H9 (cell line): ENCODE data around the gene HEG1. TPM values are rescaled to one million over a fixed set of nuclear protein-coding genes. Genes with fewer than 3 reads are reported as not detected.
A peak's percentile ranks its signal among the peaks of the same experiment; 100 is the strongest.

Source experiments
- DNase-seq: peaks from one replicate; pipeline ENCODE4 v3.0.0-alpha.2; 2017
- H2AFZ ChIP-seq: one replicate; pipeline ENCODE4 v1.6.1; 2013; ENCODE audit warnings: mild to moderate bottlenecking, low read length, control low read depth, moderate library complexity
- H2AK5ac ChIP-seq: 2 replicates; pipeline ENCODE4 v1.6.1; 2013; ENCODE audit warnings: low read length, control low read depth, mixed read lengths; ENCODE audit not compliant: insufficient read length
- H2BK120ac ChIP-seq: one replicate; pipeline ENCODE4 v1.6.1; 2013; ENCODE audit warnings: low read depth, mild to moderate bottlenecking, low read length, control low read depth, inconsistent platforms; ENCODE audit not compliant: poor library complexity, severe bottlenecking
- H2BK12ac ChIP-seq: 2 replicates; pipeline ENCODE4 v1.6.1; 2013; ENCODE audit warnings: low read length, control low read depth, mixed read lengths, low read depth; ENCODE audit not compliant: insufficient read length
- H2BK15ac ChIP-seq: 2 replicates; pipeline ENCODE4 v1.6.1; 2013; ENCODE audit warnings: low read depth, low read length, control low read depth
- H2BK20ac ChIP-seq: one replicate; pipeline ENCODE4 v1.6.1; 2013; ENCODE audit warnings: low read depth, mild to moderate bottlenecking, low read length, control low read depth, inconsistent platforms; ENCODE audit not compliant: poor library complexity, severe bottlenecking
- H2BK5ac ChIP-seq: 2 replicates; pipeline ENCODE4 v1.6.1; 2013; ENCODE audit warnings: low read length, control low read depth, mixed read lengths; ENCODE audit not compliant: insufficient read length
- H3K14ac ChIP-seq: 2 replicates; pipeline ENCODE4 v1.6.1; 2013; ENCODE audit warnings: low read length, control low read depth; ENCODE audit not compliant: insufficient read depth
- H3K18ac ChIP-seq: 2 replicates; pipeline ENCODE4 v1.6.1; 2013; ENCODE audit warnings: low read depth, mild to moderate bottlenecking, mixed read lengths, low read length, control low read depth; ENCODE audit not compliant: insufficient read length
- H3K23ac ChIP-seq: 2 replicates; pipeline ENCODE4 v1.6.1; 2013; ENCODE audit warnings: low read length, control low read depth, mixed read lengths, low read depth; ENCODE audit not compliant: insufficient read length
- H3K23me2 ChIP-seq: 2 replicates; pipeline ENCODE4 v1.6.1; 2013; ENCODE audit warnings: low read depth, mild to moderate bottlenecking, mixed read lengths, low read length, control low read depth; ENCODE audit not compliant: insufficient read length, poor library complexity, severe bottlenecking
- H3K27ac ChIP-seq: 2 replicates; pipeline ENCODE4 v1.5.1; 2013; ENCODE audit warnings: low read length, control low read depth, mixed read lengths, low read depth; ENCODE audit not compliant: insufficient read length
- H3K27me3 ChIP-seq: 2 replicates; pipeline ENCODE4 v1.6.1; 2013; ENCODE audit warnings: low read length, control low read depth, inconsistent platforms; ENCODE audit not compliant: insufficient read depth
- H3K4ac ChIP-seq: 2 replicates; pipeline ENCODE4 v1.6.1; 2013; ENCODE audit warnings: low read depth, mild to moderate bottlenecking, control low read depth, inconsistent platforms, low read length, moderate library complexity
- H3K4me1 ChIP-seq: 2 replicates; pipeline ENCODE4 v1.6.1; 2013; ENCODE audit warnings: low read length, control low read depth, inconsistent platforms; ENCODE audit not compliant: insufficient read depth
- H3K4me2 ChIP-seq: 2 replicates; pipeline ENCODE4 v1.6.1; 2013; ENCODE audit warnings: low read length, control low read depth, mixed read lengths; ENCODE audit not compliant: insufficient read length, insufficient read depth
- H3K56ac ChIP-seq: 2 replicates; pipeline ENCODE4 v1.6.1; 2013; ENCODE audit warnings: low read depth, mild to moderate bottlenecking, mixed read lengths, low read length, control low read depth; ENCODE audit not compliant: insufficient read length
- H3K79me1 ChIP-seq: 2 replicates; pipeline ENCODE4 v1.6.1; 2013; ENCODE audit warnings: low read depth, mild to moderate bottlenecking, moderate library complexity, low read length, control low read depth, inconsistent platforms; ENCODE audit not compliant: insufficient read depth, poor library complexity, severe bottlenecking
- H3K79me2 ChIP-seq: 2 replicates; pipeline ENCODE4 v1.6.1; 2013; ENCODE audit warnings: low read length, control low read depth, inconsistent platforms; ENCODE audit not compliant: insufficient read depth
- H3K9ac ChIP-seq: 2 replicates; pipeline ENCODE4 v1.6.1; 2013; ENCODE audit warnings: low read length, control low read depth, mixed read lengths; ENCODE audit not compliant: insufficient read length; ENCODE audit errors: extremely low read depth
- H3K9me3 ChIP-seq: one replicate; pipeline ENCODE4 v1.6.1; 2013; ENCODE audit warnings: low read depth, low read length, inconsistent platforms; ENCODE audit not compliant: control insufficient read depth
- H3T11ph ChIP-seq: one replicate; pipeline ENCODE4 v1.6.1; 2013; ENCODE audit warnings: mild to moderate bottlenecking, low read length, control low read depth, inconsistent platforms
- H4K20me1 ChIP-seq: one replicate; pipeline ENCODE4 v1.6.1; 2013; ENCODE audit not compliant: control insufficient read depth, insufficient read length, insufficient read depth
- H4K5ac ChIP-seq: 2 replicates; pipeline ENCODE4 v1.6.1; 2013; ENCODE audit warnings: low read depth, mild to moderate bottlenecking, mixed read lengths, low read length, control low read depth; ENCODE audit not compliant: insufficient read length
- H4K8ac ChIP-seq: replicated peaks from 2 replicates; pipeline ENCODE4 v1.6.1; 2013; ENCODE audit warnings: low read length, control low read depth, mixed read lengths, low read depth; ENCODE audit not compliant: insufficient read length
- H4K91ac ChIP-seq: 2 replicates; pipeline ENCODE4 v1.6.1; 2013; ENCODE audit warnings: low read depth, mild to moderate bottlenecking, moderate library complexity, mixed read lengths, low read length, control low read depth; ENCODE audit not compliant: insufficient read length
- H3K27ac Mint-ChIP-seq, 3 experiments: 2 replicates in 2 of 3; 3 replicates in 1 of 3; pipeline ENCODE4 v1.8.0; 2020 to 2021; ENCODE audit warnings: mixed read lengths in 3 of 3, mild to moderate bottlenecking in 1 of 3, moderate library complexity in 1 of 3
- H3K27me3 Mint-ChIP-seq: 2 replicates; pipeline ENCODE4 v1.8.0; 2021; ENCODE audit warnings: low read depth, mild to moderate bottlenecking, moderate library complexity, mixed read lengths
- H3K36me3 Mint-ChIP-seq, 3 experiments: 2 replicates in 2 of 3; 3 replicates in 1 of 3; pipeline ENCODE4 v1.8.0; 2020 to 2021; ENCODE audit warnings: low read depth in 3 of 3, mixed read lengths in 3 of 3; ENCODE audit not compliant: insufficient read depth in 1 of 3
- H3K4me1 Mint-ChIP-seq, 2 experiments: 2 replicates each; pipeline ENCODE4 v1.8.0; 2020; ENCODE audit warnings: mixed read lengths in 2 of 2
- H3K4me3 Mint-ChIP-seq, 2 experiments: 2 replicates in 1 of 2; 3 replicates in 1 of 2; pipeline ENCODE4 v1.8.0; 2020 to 2021; ENCODE audit warnings: mild to moderate bottlenecking in 2 of 2, mixed read lengths in 2 of 2, moderate library complexity in 1 of 2
- H3K9me3 Mint-ChIP-seq, 2 experiments: 2 replicates in 1 of 2; 3 replicates in 1 of 2; pipeline ENCODE4 v1.8.0; 2020; ENCODE audit warnings: mild to moderate bottlenecking in 2 of 2, mixed read lengths in 2 of 2, moderate library complexity in 1 of 2
- WGBS: extraction: QIAGEN DNeasy Blood & Tissue Kit; methylation state at CpG from one replicate; pipeline ENCODE4 v1.1.7; 2013; ENCODE audit warnings: missing lambda C conversion rate, low lambda C conversion rate, mixed read lengths; ENCODE audit not compliant: insufficient read length; ENCODE audit errors: extremely low coverage; 5-methylcytosine and 5-hydroxymethylcytosine counted together
- total RNA-seq: library from RNA; stranded (reverse); gene quantifications from 2 replicates; pipeline ENCODE4 v1.2.1, GENCODE V29; 2021
- TF ChIP-seq, protein P1 (sequence below): fragments of 200-600 bp; sonication (generic); conservative IDR thresholded peaks from 3 replicates; pipeline ENCODE4 v1.8.0; 2021; ENCODE audit warnings: antibody characterized with exemption, mild to moderate bottlenecking

Gene HEG1
- total RNA-seq, 1 experiment from 2014 or later: 10.3 TPM

DNA sequence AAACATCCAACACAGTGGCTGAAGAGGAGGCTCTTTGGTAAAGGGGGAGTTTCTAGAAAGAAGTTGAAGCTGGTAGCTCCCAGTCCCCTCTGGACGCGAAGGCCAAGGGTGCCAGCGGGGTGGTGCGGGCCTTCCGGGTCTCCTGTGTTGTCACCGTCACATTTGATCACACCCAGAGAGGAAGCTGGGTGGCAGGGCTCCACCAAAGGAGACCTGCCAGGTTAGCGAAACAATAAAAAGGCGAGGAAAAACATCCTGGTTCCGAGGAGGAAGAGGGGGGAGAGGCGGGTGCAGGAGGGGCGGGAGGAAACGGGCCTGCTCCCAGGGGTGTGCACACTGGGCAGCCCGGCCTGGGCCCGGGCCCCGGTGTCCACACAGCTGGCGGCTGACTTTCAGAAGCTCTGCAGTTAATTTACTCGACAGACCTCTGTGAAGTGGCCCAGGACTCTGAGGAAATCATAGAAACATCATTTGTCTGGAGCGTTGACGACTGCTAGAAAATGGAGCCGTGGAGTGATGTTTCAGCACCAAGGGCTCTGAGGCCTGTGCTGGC is 12.1 kb downstream of the HEG1 start:
- Histone ChIP-seq H2AFZ (no peak overlapping the region), H3K4me2 (no peak overlapping the region), H3K79me2 (no peaks in the 10 kb centered on the region; the same call in 1 of the 2 replicates), H2BK15ac (no peak overlapping the region), H3K23ac (no peak overlapping the region), H4K8ac (no peak overlapping the region), H3K14ac (no peak overlapping the region), H4K5ac (no peak overlapping the region), H3K79me1 (no peaks in the 10 kb centered on the region), H3K18ac (no peak overlapping the region), H3K56ac (no peak overlapping the region), H3K27me3 (no peaks in the 10 kb centered on the region), H3K27ac (no peak overlapping the region), H3K9ac (no peak overlapping the region), H2BK120ac (no peak overlapping the region), H3K4me1 (peaks cover 4% of the 10 kb centered on the region; the same call in 1 of the 2 replicates), H4K91ac (no peak overlapping the region), H3K9me3 (no peaks in the 10 kb centered on the region), H2BK5ac (no peak overlapping the region), H4K20me1 (no peaks in the 10 kb centered on the region), H2BK12ac (no peak overlapping the region), H2AK5ac (no peak overlapping the region), H3K23me2 (no peaks in the 10 kb centered on the region), H3K4ac (no peak overlapping the region), H2BK20ac (no peak overlapping the region), H3T11ph (no peak overlapping the region)
- no peak for DNase-seq
- WGBS: no CpG with 5 or more reads among the region's 20 CpGs
- no peak overlapping the region for H3K4me3 Mint-ChIP-seq
- TF ChIP-seq, protein P1, sequence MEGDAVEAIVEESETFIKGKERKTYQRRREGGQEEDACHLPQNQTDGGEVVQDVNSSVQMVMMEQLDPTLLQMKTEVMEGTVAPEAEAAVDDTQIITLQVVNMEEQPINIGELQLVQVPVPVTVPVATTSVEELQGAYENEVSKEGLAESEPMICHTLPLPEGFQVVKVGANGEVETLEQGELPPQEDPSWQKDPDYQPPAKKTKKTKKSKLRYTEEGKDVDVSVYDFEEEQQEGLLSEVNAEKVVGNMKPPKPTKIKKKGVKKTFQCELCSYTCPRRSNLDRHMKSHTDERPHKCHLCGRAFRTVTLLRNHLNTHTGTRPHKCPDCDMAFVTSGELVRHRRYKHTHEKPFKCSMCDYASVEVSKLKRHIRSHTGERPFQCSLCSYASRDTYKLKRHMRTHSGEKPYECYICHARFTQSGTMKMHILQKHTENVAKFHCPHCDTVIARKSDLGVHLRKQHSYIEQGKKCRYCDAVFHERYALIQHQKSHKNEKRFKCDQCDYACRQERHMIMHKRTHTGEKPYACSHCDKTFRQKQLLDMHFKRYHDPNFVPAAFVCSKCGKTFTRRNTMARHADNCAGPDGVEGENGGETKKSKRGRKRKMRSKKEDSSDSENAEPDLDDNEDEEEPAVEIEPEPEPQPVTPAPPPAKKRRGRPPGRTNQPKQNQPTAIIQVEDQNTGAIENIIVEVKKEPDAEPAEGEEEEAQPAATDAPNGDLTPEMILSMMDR: no peak
- H3K4me1 Mint-ChIP-seq: peaks cover 21 to 27% of the 10 kb centered on the region in 2 experiments
- H3K27ac Mint-ChIP-seq: peak overlapping the region in 1 of 3 experiments; percentile 55; a peak in 1 of 7 replicates
- H3K9me3 Mint-ChIP-seq: no peaks in the 10 kb centered on the region
- H3K27me3 Mint-ChIP-seq: no peaks in the 10 kb centered on the region; the same call in 1 of the 2 replicates
- H3K36me3 Mint-ChIP-seq: no peaks in the 10 kb centered on the region
